Common myeloid progenitor, CD34-positive (primary cell): ENCODE results near the gene BBS12. TPM values are rescaled to one million over a fixed set of nuclear protein-coding genes. Genes with fewer than 3 reads are reported as not detected.

Experiments used
- CTCF ChIA-PET: fragments of 350-600 bp; sonication (Branson Sonifier 250); formaldehyde crosslinking; loops from one replicate; lab custom pipeline; 2021; ENCODE audit warnings: antibody characterized with exemption; lab: Charles Lee
- POLR2A ChIA-PET: fragments of 350-600 bp; sonication (Branson Sonifier 250); formaldehyde crosslinking; loops from one replicate; lab custom pipeline; 2021; ENCODE audit warnings: antibody characterized with exemption; lab: Charles Lee
- DNase-seq, 3 donors: peaks; one replicate each; pipeline versions ENCODE4 v3.0.0 to v3.0.0-alpha.2; 2013
- H3K27ac ChIP-seq, 2 experiments: 1 replicate in 1 of 2; 2 replicates in 1 of 2; pipeline ENCODE4 v1.7.0; 2013; ENCODE audit warnings: inconsistent platforms in 2 of 2, low read length in 2 of 2, mild to moderate bottlenecking in 2 of 2, low read depth in 1 of 2, moderate library complexity in 1 of 2; ENCODE audit not compliant: severe bottlenecking in 2 of 2, insufficient read depth in 1 of 2, poor library complexity in 1 of 2
- H3K27me3 ChIP-seq, 5 experiments: replicated peaks in 2 of 5; 1 replicate in 3 of 5; 2 replicates in 2 of 5; pipeline versions ENCODE4 v1.6.1 to v1.7.0; 2013; ENCODE audit warnings: low read length in 4 of 5, mild to moderate bottlenecking in 2 of 5, moderate library complexity in 2 of 5, inconsistent platforms in 1 of 5; ENCODE audit not compliant: insufficient read depth in 5 of 5, control insufficient read depth in 4 of 5
- H3K36me3 ChIP-seq, 4 experiments: 1 replicate in 2 of 4; 2 replicates in 2 of 4; pipeline versions ENCODE4 v1.6.1 to v1.7.0; 2013; ENCODE audit warnings: low read length in 3 of 4, control low read depth in 1 of 4, mild to moderate bottlenecking in 1 of 4; ENCODE audit not compliant: control insufficient read depth in 4 of 4, insufficient read depth in 4 of 4
- H3K4me1 ChIP-seq, 4 experiments: 1 replicate in 3 of 4; 2 replicates in 1 of 4; pipeline versions ENCODE4 v1.6.1 to v1.7.1; 2013; ENCODE audit warnings: low read length in 3 of 4, mild to moderate bottlenecking in 3 of 4, control low read depth in 1 of 4, inconsistent platforms in 1 of 4, moderate library complexity in 1 of 4; ENCODE audit not compliant: control insufficient read depth in 4 of 4, insufficient read depth in 4 of 4; ENCODE audit errors: control extremely low read depth in 1 of 4
- H3K4me3 ChIP-seq, 7 experiments: 1 replicate in 4 of 7; 2 replicates in 3 of 7; pipeline versions ENCODE4 v1.5.1 to v1.7.0; 2013; ENCODE audit warnings: mild to moderate bottlenecking in 7 of 7, low read length in 6 of 7, moderate library complexity in 6 of 7, inconsistent platforms in 2 of 7, low read depth in 2 of 7, control low read depth in 1 of 7; ENCODE audit not compliant: insufficient read depth in 4 of 7, control insufficient read depth in 1 of 7; ENCODE audit errors: extremely low read depth in 1 of 7
- H3K9me3 ChIP-seq, 5 experiments: 1 replicate in 4 of 5; 2 replicates in 1 of 5; pipeline versions ENCODE4 v1.6.1 to v1.7.1; 2013; ENCODE audit warnings: low read length in 4 of 5, mild to moderate bottlenecking in 2 of 5, inconsistent platforms in 1 of 5, low read depth in 1 of 5, moderate library complexity in 1 of 5; ENCODE audit not compliant: control insufficient read depth in 4 of 5, insufficient read depth in 2 of 5; ENCODE audit errors: control extremely low read depth in 1 of 5
- WGBS: methylation state at CpG from one replicate; pipeline ENCODE4 v1.1.5; 2013; ENCODE audit not compliant: insufficient coverage; 5-methylcytosine and 5-hydroxymethylcytosine counted together
- polyA plus RNA-seq: library from polyadenylated mRNA; unstranded; fragments of 120-200 nt; gene quantifications from one replicate; pipeline ENCODE4 v1.2.1, GENCODE V29; 2013

The BBS12 gene
- 1.1 TPM for polyA plus RNA-seq

- H3K27ac ChIP-seq, result peak within 1 kb of the TSS; percentile 70 to 90
- peak within 1 kb of the TSS; percentile 71 to 98 (median 95) for H3K4me3 ChIP-seq
- H3K27me3 ChIP-seq, result no peaks in the 10 kb centered on the region
- H3K4me1 ChIP-seq, result peaks cover 3 to 14% (median 8%) of the 10 kb centered on the region in 4 experiments
- peaks cover 0 to 5% (median 0%) of the 10 kb centered on the region in 5 experiments for H3K9me3 ChIP-seq
- WGBS, result 0% methylated on average over 36 of the region's 37 CpGs
- CTCF ChIA-PET, result interaction anchor here (1.1 to 2.5 kb wide), 11 partner anchors 8 to 198 kb away, joined by 3 to 11 read pairs (median 4); no protein-coding TSS in a partner anchor
- DNase-seq, result peak; percentile 99 to 100 (median 100)
- POLR2A ChIA-PET, result no interaction called here
- no peaks in the 10 kb centered on the region for H3K36me3 ChIP-seq
These were observed at the start of gene BBS12 for GRCh38 chr4:122732329-122733026. Gene BBS12, plus strand, starts transcription at chr4:122732704. Its CDS starts 9,189 bp downstream, at chr4:122741893.

- ChIA-PET POLR2A (no interaction called here), CTCF (no interaction called here)
- H3K4me1 ChIP-seq, result peaks cover 0 to 6% (median 0%) of the 10 kb centered on the region in 4 experiments
- no peaks in the 10 kb centered on the region for H3K27me3 ChIP-seq
- no peaks in the 10 kb centered on the region for H3K36me3 ChIP-seq
- no CpG with 5 or more reads among the region's 2 CpGs for WGBS
- DNase-seq, result no peak
- H3K9me3 ChIP-seq, result peaks cover 0 to 10% (median 7%) of the 10 kb centered on the region in 5 experiments
- H3K4me3 ChIP-seq, result no peak overlapping the region
- H3K27ac ChIP-seq, result no peak overlapping the region
These were observed 45.8 kb upstream of the BBS12 start for GRCh38 chr4:122686691-122687090.

GRCh38 chr4:122687531-122688061, 44.9 kb upstream of the BBS12 start:
- H3K36me3 ChIP-seq, result no peaks in the 10 kb centered on the region
- whole genome bisulfite sequencing, result 0% methylated on average over 1 of the region's 2 CpGs
- no peak overlapping the region for H3K4me3 ChIP-seq
- ChIA-PET POLR2A (no interaction called here), CTCF (no interaction called here)
- peaks cover 0 to 6% (median 0%) of the 10 kb centered on the region in 4 experiments for H3K4me1 ChIP-seq
- peak in 2 of 3 donors; percentile 41 to 62 for DNase-seq
- peaks cover 0 to 7% (median 3%) of the 10 kb centered on the region in 5 experiments for H3K9me3 ChIP-seq
- H3K27me3 ChIP-seq, result no peaks in the 10 kb centered on the region
- H3K27ac ChIP-seq, result no peak overlapping the region

- 96% methylated on average over 8 of the region's 9 CpGs for WGBS
- H3K9me3 ChIP-seq, result peaks cover 0 to 6% (median 0%) of the 10 kb centered on the region in 5 experiments
- no peaks in the 10 kb centered on the region for H3K27me3 ChIP-seq
- no peak for DNase-seq
- no peak overlapping the region for H3K4me3 ChIP-seq
- no peaks in the 10 kb centered on the region for H3K36me3 ChIP-seq
- peaks cover 0 to 6% (median 0%) of the 10 kb centered on the region in 4 experiments for H3K4me1 ChIP-seq
- H3K27ac ChIP-seq, result no peak overlapping the region
- ChIA-PET POLR2A (no interaction called here), CTCF (no interaction called here)
These were observed 43.9 kb upstream of the BBS12 start for GRCh38 chr4:122688529-122689140.

- Histone ChIP-seq H3K27me3 (no peaks in the 10 kb centered on the region), H3K4me3 (no peak overlapping the region), H3K9me3 (no peaks in the 10 kb centered on the region), H3K36me3 (no peaks in the 10 kb centered on the region), H3K4me1 (peaks cover 0 to 6% (median 0%) of the 10 kb centered on the region in 4 experiments), H3K27ac (no peak overlapping the region)
- DNase-seq, result no peak
- CTCF ChIA-PET, result no interaction called here
- POLR2A ChIA-PET, result no interaction called here
These were observed 42.5 kb upstream of the BBS12 start for GRCh38 chr4:122689972-122690371.

- WGBS, result 75% methylated on average over 4 of the region's 4 CpGs
- CTCF ChIA-PET, result no interaction called here
These were observed 40.5 kb upstream of the BBS12 start for GRCh38 chr4:122691988-122692387.

More at GRCh38 chr4:122691988-122692387, 40.5 kb upstream of the BBS12 start:
- Histone ChIP-seq H3K9me3 (no peaks in the 10 kb centered on the region), H3K36me3 (no peaks in the 10 kb centered on the region), H3K27ac (no peak overlapping the region), H3K4me1 (peaks cover 0 to 3% (median 0%) of the 10 kb centered on the region in 4 experiments), H3K4me3 (no peak overlapping the region), H3K27me3 (peaks cover 0 to 2% (median 0%) of the 10 kb centered on the region in 5 experiments)
- DNase-seq, result no peak
- POLR2A ChIA-PET, result no interaction called here
